ENCODE results near the gene NKTR. TPM values are rescaled to one million over a fixed set of nuclear protein-coding genes. Genes with fewer than 3 reads are reported as not detected.
A peak's percentile ranks its signal among the peaks of the same experiment; 100 is the strongest.

Gene NKTR
- total and polyA plus RNA-seq, 7 experiments from 2014 or later = 10.9 to 275 (median 209) TPM

GRCh38 chr3:42673082-42673481, 72.6 kb downstream of the NKTR start:
- DNase-seq (no peak), ATAC-seq (no peak)
- no peaks in the 10 kb centered on the region for H3K9me3 ChIP-seq (ENCODE audit: control insufficient read depth in 2 of 3, low read length in 3 of 3)
- H3K27ac ChIP-seq (ENCODE audit: low read depth, low read length) = no peak overlapping the region
- no peaks in the 10 kb centered on the region for H3K36me3 ChIP-seq (ENCODE audit: control insufficient read depth in 2 of 3, insufficient read depth in 3 of 3, low read length in 3 of 3)
- H3K4me1 ChIP-seq (ENCODE audit: control insufficient read depth in 2 of 2, insufficient read depth in 2 of 2, low read length in 2 of 2) = no peaks in the 10 kb centered on the region
- H3K4me3 ChIP-seq (ENCODE audit: low read length) = no peak overlapping the region
- no peaks in the 10 kb centered on the region for H3K27me3 ChIP-seq (ENCODE audit: control insufficient read depth in 2 of 2, insufficient read depth in 2 of 2, low read length in 2 of 2)
- intact Hi-C loops (cut with micrococcal nuclease) = no loop called here
- H3K4me1 Mint-ChIP-seq = no peaks in the 10 kb centered on the region
- H3K4me3 Mint-ChIP-seq = no peak overlapping the region
- H3K27ac Mint-ChIP-seq = no peak overlapping the region
- CTCF ChIA-PET = no interaction called here
- H3K9me3 Mint-ChIP-seq = peaks cover 3 to 30% (median 14%) of the 10 kb centered on the region in 11 donors
- POLR2A ChIA-PET = no interaction called here
- H3K36me3 Mint-ChIP-seq = peaks cover 2 to 14% (median 5%) of the 10 kb centered on the region in 5 donors
- peaks cover 0 to 12% (median 0%) of the 10 kb centered on the region in 5 donors for H3K27me3 Mint-ChIP-seq

GRCh38 chr3:42674146-42674545, 73.7 kb downstream of the NKTR start:
- H3K4me1 ChIP-seq (ENCODE audit: control insufficient read depth in 2 of 2, insufficient read depth in 2 of 2, low read length in 2 of 2) = no peaks in the 10 kb centered on the region
- no peaks in the 10 kb centered on the region for H3K36me3 ChIP-seq (ENCODE audit: control insufficient read depth in 2 of 3, insufficient read depth in 3 of 3, low read length in 3 of 3)
- ATAC-seq (no peak), DNase-seq (no peak)
- peaks cover 2 to 25% (median 5%) of the 10 kb centered on the region in 5 donors for H3K36me3 Mint-ChIP-seq
- no peak overlapping the region for H3K27ac Mint-ChIP-seq
- no peak overlapping the region for H3K4me3 Mint-ChIP-seq
- ChIA-PET POLR2A (no interaction called here), CTCF (no interaction called here)
- no peak overlapping the region for H3K27ac ChIP-seq (ENCODE audit: low read depth, low read length)
- no peaks in the 10 kb centered on the region for H3K9me3 ChIP-seq (ENCODE audit: control insufficient read depth in 2 of 3, low read length in 3 of 3)
- H3K27me3 ChIP-seq (ENCODE audit: control insufficient read depth in 2 of 2, insufficient read depth in 2 of 2, low read length in 2 of 2) = no peaks in the 10 kb centered on the region
- intact Hi-C loops (cut with micrococcal nuclease) = no loop called here
- H3K9me3 Mint-ChIP-seq = peaks cover 6 to 41% (median 18%) of the 10 kb centered on the region in 11 donors
- H3K4me3 ChIP-seq (ENCODE audit: low read length) = no peak overlapping the region
- H3K27me3 Mint-ChIP-seq = peaks cover 0 to 12% (median 0%) of the 10 kb centered on the region in 5 donors
- no peaks in the 10 kb centered on the region for H3K4me1 Mint-ChIP-seq

- H3K4me3 ChIP-seq (ENCODE audit: low read length) = no peak overlapping the region
- ATAC-seq (no peak), DNase-seq (no peak)
- ChIA-PET CTCF (no interaction called here), POLR2A (no interaction called here)
- H3K9me3 ChIP-seq (ENCODE audit: control insufficient read depth in 2 of 3, low read length in 3 of 3) = no peaks in the 10 kb centered on the region
- H3K4me1 ChIP-seq (ENCODE audit: control insufficient read depth in 2 of 2, insufficient read depth in 2 of 2, low read length in 2 of 2) = no peaks in the 10 kb centered on the region
- H3K27me3 Mint-ChIP-seq = peaks cover 0 to 12% (median 0%) of the 10 kb centered on the region in 5 donors
- no peak overlapping the region for H3K27ac Mint-ChIP-seq
- intact Hi-C loops (cut with micrococcal nuclease) = no loop called here
- no peak overlapping the region for H3K4me3 Mint-ChIP-seq
- peaks cover 6 to 43% (median 17%) of the 10 kb centered on the region in 11 donors for H3K9me3 Mint-ChIP-seq
- no peak overlapping the region for H3K27ac ChIP-seq (ENCODE audit: low read depth, low read length)
- H3K4me1 Mint-ChIP-seq = no peaks in the 10 kb centered on the region
- peaks cover 2 to 26% (median 5%) of the 10 kb centered on the region in 5 donors for H3K36me3 Mint-ChIP-seq
- H3K36me3 ChIP-seq (ENCODE audit: control insufficient read depth in 2 of 3, insufficient read depth in 3 of 3, low read length in 3 of 3) = no peaks in the 10 kb centered on the region
- no peaks in the 10 kb centered on the region for H3K27me3 ChIP-seq (ENCODE audit: control insufficient read depth in 2 of 2, insufficient read depth in 2 of 2, low read length in 2 of 2)
These were observed 75.4 kb downstream of the NKTR start for GRCh38 chr3:42675909-42676308.

- Mint-ChIP-seq H3K36me3 (peaks cover 2 to 26% (median 11%) of the 10 kb centered on the region in 5 donors), H3K9me3 (peaks cover 6 to 37% (median 17%) of the 10 kb centered on the region in 11 donors), H3K27ac (no peak overlapping the region), H3K4me1 (no peaks in the 10 kb centered on the region), H3K4me3 (peak overlapping the region in 1 of 10 donors; percentile 38), H3K27me3 (peaks cover 7 to 17% (median 9%) of the 10 kb centered on the region in 5 donors)
- no peaks in the 10 kb centered on the region for H3K4me1 ChIP-seq (ENCODE audit: control insufficient read depth in 2 of 2, insufficient read depth in 2 of 2, low read length in 2 of 2)
- H3K4me3 ChIP-seq (ENCODE audit: low read length) = no peak overlapping the region
- no peaks in the 10 kb centered on the region for H3K27me3 ChIP-seq (ENCODE audit: control insufficient read depth in 2 of 2, insufficient read depth in 2 of 2, low read length in 2 of 2)
- CTCF ChIA-PET = no interaction called here
- H3K27ac ChIP-seq (ENCODE audit: low read depth, low read length) = no peak overlapping the region
- no peaks in the 10 kb centered on the region for H3K9me3 ChIP-seq (ENCODE audit: control insufficient read depth in 2 of 3, low read length in 3 of 3)
- DNase-seq (no peak), ATAC-seq (no peak)
- POLR2A ChIA-PET = no interaction called here
- intact Hi-C loops (cut with micrococcal nuclease) = no loop called here
- H3K36me3 ChIP-seq (ENCODE audit: control insufficient read depth in 2 of 3, insufficient read depth in 3 of 3, low read length in 3 of 3) = no peaks in the 10 kb centered on the region
These were observed 78.0 kb downstream of the NKTR start for GRCh38 chr3:42678447-42678846.

- Histone ChIP-seq H3K4me1 (ENCODE audit: control insufficient read depth in 2 of 2, insufficient read depth in 2 of 2, low read length in 2 of 2) (no peaks in the 10 kb centered on the region), H3K36me3 (ENCODE audit: control insufficient read depth in 2 of 3, insufficient read depth in 3 of 3, low read length in 3 of 3) (no peaks in the 10 kb centered on the region), H3K27me3 (ENCODE audit: control insufficient read depth in 2 of 2, insufficient read depth in 2 of 2, low read length in 2 of 2) (no peaks in the 10 kb centered on the region), H3K4me3 (ENCODE audit: low read length) (no peak overlapping the region), H3K27ac (ENCODE audit: low read depth, low read length) (no peak overlapping the region), H3K9me3 (ENCODE audit: control insufficient read depth in 2 of 3, low read length in 3 of 3) (no peaks in the 10 kb centered on the region)
- ChIA-PET CTCF (no interaction called here), POLR2A (no interaction called here)
- DNase-seq (no peak), ATAC-seq (no peak)
- H3K9me3 Mint-ChIP-seq = peaks cover 6 to 37% (median 17%) of the 10 kb centered on the region in 11 donors
- no peak overlapping the region for H3K27ac Mint-ChIP-seq
- H3K27me3 Mint-ChIP-seq = peaks cover 9 to 17% (median 12%) of the 10 kb centered on the region in 5 donors
- peaks cover 0 to 26% (median 11%) of the 10 kb centered on the region in 5 donors for H3K36me3 Mint-ChIP-seq
- H3K4me1 Mint-ChIP-seq = no peaks in the 10 kb centered on the region
- intact Hi-C loops (cut with micrococcal nuclease) = no loop called here
- H3K4me3 Mint-ChIP-seq = no peak overlapping the region
These were observed 79.8 kb downstream of the NKTR start for GRCh38 chr3:42680271-42680670.

- intact Hi-C loops (cut with micrococcal nuclease) = no loop called here
- Histone ChIP-seq H3K9me3 (ENCODE audit: control insufficient read depth in 2 of 3, low read length in 3 of 3) (no peaks in the 10 kb centered on the region), H3K4me1 (ENCODE audit: control insufficient read depth in 2 of 2, insufficient read depth in 2 of 2, low read length in 2 of 2) (no peaks in the 10 kb centered on the region), H3K27me3 (ENCODE audit: control insufficient read depth in 2 of 2, insufficient read depth in 2 of 2, low read length in 2 of 2) (no peaks in the 10 kb centered on the region), H3K36me3 (ENCODE audit: control insufficient read depth in 2 of 3, insufficient read depth in 3 of 3, low read length in 3 of 3) (no peaks in the 10 kb centered on the region), H3K27ac (ENCODE audit: low read depth, low read length) (no peak overlapping the region), H3K4me3 (ENCODE audit: low read length) (no peak overlapping the region)
- Mint-ChIP-seq H3K4me1 (peaks cover 0 to 2% (median 2%) of the 10 kb centered on the region in 7 donors), H3K4me3 (no peak overlapping the region), H3K9me3 (peaks cover 6 to 35% (median 17%) of the 10 kb centered on the region in 11 donors), H3K27me3 (peaks cover 9 to 18% (median 14%) of the 10 kb centered on the region in 5 donors), H3K27ac (no peak overlapping the region), H3K36me3 (peaks cover 0 to 26% (median 11%) of the 10 kb centered on the region in 5 donors)
- POLR2A ChIA-PET = no interaction called here
- CTCF ChIA-PET = no interaction called here
- no peak for DNase-seq
- ATAC-seq = no peak
These were observed 80.3 kb downstream of the NKTR start for GRCh38 chr3:42680806-42681205.

GRCh38 chr3:42681361-42682038, 81.0 kb downstream of the NKTR start:
- no peak overlapping the region for H3K4me3 ChIP-seq (ENCODE audit: low read length)
- Mint-ChIP-seq H3K4me3 (no peak overlapping the region), H3K27ac (no peak overlapping the region), H3K4me1 (peaks cover 0 to 6% (median 3%) of the 10 kb centered on the region in 7 donors), H3K9me3 (peaks cover 6 to 28% (median 12%) of the 10 kb centered on the region in 11 donors), H3K36me3 (peaks cover 0 to 24% (median 7%) of the 10 kb centered on the region in 5 donors), H3K27me3 (peaks cover 9 to 21% (median 19%) of the 10 kb centered on the region in 5 donors)
- H3K27ac ChIP-seq (ENCODE audit: low read depth, low read length) = no peak overlapping the region
- intact Hi-C loops (cut with micrococcal nuclease) = no loop called here
- no peaks in the 10 kb centered on the region for H3K27me3 ChIP-seq (ENCODE audit: control insufficient read depth in 2 of 2, insufficient read depth in 2 of 2, low read length in 2 of 2)
- ChIA-PET CTCF (no interaction called here), POLR2A (no interaction called here)
- no peaks in the 10 kb centered on the region for H3K36me3 ChIP-seq (ENCODE audit: control insufficient read depth in 2 of 3, insufficient read depth in 3 of 3, low read length in 3 of 3)
- no peaks in the 10 kb centered on the region for H3K9me3 ChIP-seq (ENCODE audit: control insufficient read depth in 2 of 3, low read length in 3 of 3)
- ATAC-seq (no peak), DNase-seq (no peak)
- no peaks in the 10 kb centered on the region for H3K4me1 ChIP-seq (ENCODE audit: control insufficient read depth in 2 of 2, insufficient read depth in 2 of 2, low read length in 2 of 2)

Data from naive thymus-derived CD4-positive, alpha-beta T cell (primary cell).